Stimulated activated CD8-positive, alpha-beta memory T cell treated with anti-CD3 and anti-CD28 coated beads, Interleukin-12 subunit alpha, Interleukin-12 subunit beta, amount 100 ng/mL, for 1 hour (primary cell): Measurements from ENCODE around the gene CDK5RAP1.

ENCODE experiments used
- DNase-seq: peaks from one replicate; pipeline ENCODE4 v3.0.0-alpha.2; 2020; ENCODE audit warnings: low read depth

The CDK5RAP1 gene

DNA sequence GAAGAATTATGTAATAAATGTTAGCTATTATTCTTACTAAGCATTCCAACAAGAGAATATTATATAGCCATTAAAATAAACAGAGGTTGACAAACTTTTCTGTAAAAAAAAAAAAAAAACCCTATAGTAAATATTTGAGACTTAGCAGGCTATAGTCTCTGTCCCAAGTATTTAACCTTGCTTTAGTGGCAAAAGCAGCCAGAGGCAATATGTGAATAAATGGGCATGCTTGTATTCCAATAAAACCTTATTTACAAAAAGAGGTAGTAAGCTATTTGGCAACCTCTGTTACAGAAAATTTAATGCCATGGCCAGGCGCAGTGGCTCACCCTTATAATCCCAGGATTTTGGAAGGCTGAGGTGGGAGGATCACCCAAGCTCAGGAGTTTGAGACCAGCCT, 14.6 kb downstream of the CDK5RAP1 start:
- DNase-seq: no peak

DNA sequence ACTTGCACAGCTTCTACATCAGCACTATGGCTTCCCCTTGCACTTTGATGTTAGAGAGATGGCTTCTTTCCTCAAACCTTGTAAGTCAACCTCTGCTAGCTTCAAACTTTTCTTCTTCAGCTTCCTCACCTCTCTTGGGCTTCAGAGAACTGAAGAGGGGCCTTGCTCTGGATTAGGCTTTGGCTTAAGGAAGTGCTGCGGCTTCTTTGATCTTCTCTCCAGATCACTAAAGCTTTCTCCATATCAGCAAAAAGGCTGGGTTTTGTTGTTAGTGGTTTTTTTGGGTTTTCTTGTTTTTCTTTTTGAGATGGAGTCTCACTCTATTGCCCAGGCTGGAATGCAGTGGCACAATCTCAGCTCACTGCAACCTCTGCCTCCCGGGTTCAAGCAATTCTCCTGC, 24.0 kb downstream of the CDK5RAP1 start:
- DNase-seq: no peak

DNA sequence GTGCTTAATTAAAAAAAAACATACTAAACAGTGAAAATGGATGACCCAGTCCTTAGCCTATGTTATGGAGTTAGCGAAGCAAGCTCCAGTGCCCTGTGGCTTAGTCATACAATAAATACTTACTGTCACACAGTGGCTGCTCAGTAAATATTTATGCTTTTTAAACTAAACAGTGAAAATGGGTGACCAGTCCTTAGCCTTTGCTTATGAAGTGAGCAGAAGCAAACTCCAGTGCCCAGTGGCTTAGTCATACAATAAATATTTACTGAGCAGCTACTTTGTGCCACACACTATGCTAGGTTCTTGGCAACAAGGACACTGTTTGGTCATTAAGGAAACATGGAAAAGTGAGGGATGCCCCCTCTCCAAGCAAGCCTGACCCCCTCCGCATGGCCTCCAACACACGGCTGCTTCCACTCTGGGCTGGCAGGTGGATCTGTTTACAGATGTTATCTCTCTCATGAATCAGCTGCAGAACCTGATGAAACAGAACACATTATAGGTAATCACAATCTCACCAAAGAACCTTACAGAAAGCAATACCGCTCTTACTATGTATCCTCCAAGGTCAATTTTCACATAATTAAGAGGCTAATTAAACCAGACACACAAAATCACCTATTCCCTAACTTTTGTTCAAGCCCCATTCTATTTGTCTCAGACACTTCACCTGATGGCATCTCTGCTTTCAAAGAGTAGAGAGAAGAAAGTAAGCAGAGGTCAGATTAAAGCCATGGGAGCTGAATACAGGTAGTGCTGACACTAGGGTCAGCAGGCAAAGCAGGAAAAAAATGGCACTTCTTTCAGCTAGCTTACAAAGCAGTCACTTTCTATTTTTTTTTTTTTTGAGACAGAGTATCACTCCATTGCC, 27.3 kb downstream of the CDK5RAP1 start:
- DNase-seq: no peak

DNA sequence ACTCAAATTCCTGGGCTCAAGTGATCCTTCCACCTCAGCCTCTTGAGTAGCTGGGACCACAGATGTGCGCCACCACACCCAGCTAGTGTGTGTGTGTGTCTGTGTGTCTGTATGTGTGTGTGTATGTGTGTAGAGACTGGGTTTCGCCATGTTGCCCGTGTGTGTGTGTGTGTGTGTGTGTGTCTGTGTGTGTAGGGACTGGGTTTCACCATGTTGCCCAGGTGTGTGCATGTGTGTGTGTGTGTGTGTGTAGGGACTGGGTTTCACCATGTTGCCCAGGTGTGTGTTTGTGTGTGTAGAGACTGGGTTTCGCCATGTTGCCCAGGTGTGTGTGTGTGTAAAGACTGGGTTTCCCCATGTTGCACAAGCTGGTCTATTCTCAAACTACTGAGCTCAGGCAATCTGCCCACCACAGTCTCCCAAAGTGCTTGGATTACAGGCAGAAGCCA, 28.3 kb downstream of the CDK5RAP1 start:
- no peak for DNase-seq

DNA sequence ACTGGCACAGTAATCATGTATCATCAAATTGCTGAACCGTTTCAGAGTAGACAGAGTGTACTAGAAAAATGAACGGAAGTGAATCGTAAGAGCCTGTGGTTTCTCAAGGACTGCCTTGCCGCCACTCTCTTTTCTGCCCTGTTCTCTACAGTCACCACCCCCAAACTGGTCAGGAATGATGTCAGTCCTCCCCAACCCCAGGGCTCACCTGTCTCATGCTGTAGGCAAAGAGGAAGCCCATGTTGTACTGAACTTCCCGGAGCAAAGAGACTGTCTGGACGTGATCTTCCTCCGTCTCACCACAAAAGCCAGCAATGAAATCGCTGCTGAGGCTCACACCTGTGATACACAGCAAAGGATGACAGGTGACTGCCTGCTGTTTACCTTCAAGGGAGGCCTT, 31.0 kb downstream of the CDK5RAP1 start:
- peak; percentile 18 for DNase-seq

DNA sequence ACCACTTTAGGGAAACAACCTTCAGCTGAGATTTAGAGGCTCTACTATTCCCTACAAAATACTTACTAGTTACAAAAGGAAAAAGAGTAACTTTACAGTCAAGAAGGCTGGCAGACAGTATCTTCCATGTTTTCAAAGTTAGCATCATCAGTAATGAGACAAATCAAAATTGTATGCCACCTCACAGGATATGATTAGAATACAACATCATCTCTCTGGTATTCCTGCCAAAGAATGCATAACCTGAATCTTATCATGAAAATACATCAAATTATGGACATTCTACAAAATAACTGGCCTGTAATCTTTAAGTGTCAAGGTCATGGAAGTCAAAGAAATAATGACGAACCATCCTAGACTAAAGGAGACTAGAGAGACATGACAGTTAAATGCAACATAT, 38.4 kb downstream of the CDK5RAP1 start:
- DNase-seq: no peak

DNA sequence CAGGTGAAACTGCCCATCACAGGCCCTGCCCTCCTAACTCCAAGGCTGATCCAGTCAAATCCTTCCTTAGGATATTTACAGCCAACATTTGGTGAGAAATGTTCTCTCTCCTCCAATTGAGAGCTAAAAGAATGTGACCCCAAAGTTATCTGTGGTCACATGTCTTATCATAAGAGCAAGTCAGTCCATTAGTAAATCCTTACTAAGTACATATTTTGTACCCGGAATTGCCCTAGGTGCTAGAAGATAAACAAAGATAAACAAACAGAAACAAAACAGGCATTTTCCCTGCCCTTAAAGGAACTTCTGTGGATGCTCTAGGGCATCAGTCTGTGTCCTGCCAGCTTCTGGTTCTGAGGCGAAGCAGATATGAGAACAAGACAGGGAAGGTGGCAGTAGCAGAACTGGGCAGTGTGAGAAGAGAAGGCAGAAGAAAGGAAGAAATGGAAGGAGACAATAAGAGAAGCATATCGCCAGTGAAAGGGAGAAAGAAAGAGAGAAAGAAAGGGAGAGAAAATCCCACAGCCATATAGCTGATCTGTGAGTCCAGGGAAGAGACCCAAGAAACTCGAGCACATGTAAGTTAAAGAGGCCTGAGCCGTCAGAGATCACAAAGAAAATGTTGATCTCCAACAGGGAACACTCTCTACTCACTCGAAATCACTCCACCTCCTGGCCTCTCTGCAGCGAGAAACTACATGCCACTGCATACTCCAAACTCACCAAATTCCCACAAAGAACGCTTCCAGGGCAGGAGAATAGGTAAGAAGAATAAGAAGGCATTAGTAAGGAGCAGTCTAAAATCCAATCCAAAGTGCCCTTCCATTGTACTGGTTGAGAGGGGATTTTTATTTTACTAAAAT, 41.7 kb downstream of the CDK5RAP1 start:
- no peak for DNase-seq

DNA sequence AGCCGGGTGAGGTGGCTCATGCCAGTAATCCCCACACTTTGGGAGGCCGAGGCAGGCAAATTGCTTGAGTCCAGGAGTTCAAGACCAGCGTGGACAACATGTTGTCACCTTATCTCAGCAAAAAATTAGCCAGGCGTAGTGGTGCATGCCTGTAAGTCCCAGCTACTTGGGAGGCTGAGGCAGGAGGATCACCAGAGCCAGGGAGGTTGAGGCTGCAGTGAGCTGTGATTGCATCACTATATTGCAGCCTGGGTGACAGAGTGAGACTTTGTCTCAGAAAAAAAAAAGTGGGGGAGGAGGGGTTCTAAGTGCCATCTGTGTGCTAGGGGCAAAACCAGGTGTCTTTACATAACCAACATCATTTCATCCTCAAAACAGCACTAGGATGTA, 48.3 kb downstream of the CDK5RAP1 start:
- no peak for DNase-seq

DNA sequence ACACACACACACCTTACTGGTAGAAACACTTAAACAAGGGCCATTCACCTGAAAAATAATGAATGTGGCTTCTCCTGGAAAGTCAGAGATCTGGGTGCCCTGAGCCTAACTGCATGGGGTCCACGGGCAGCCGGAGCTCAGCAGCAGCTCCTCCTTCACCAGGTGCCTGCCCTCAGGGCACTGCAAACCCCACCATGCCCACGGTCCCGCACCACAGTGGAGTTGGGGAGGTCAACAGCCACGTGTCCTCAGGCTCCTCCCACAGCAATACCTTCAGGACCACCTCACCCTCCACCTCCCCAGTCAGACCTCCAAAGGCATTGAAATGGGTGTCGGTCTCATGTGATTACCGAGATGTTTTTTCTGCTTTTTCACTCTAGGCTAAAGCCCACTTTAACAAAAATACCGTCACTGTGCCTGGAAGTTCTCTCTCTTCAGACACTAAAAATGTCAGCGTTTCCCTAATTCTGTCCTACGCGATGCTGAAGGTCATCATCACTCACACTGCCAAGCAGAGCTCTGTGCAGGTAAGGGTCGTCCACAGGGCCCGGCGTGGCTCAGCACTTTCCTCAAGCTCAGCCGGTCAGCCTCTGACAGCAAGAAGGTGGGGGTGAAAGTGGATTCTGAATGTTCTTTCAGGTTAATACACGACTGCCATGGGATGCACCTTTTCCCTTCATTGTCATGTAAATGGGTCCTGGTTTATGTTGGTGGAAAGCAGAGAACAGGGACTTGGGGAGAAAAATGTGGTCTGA, 48.9 kb downstream of the CDK5RAP1 start:
- DNase-seq: no peak

DNA sequence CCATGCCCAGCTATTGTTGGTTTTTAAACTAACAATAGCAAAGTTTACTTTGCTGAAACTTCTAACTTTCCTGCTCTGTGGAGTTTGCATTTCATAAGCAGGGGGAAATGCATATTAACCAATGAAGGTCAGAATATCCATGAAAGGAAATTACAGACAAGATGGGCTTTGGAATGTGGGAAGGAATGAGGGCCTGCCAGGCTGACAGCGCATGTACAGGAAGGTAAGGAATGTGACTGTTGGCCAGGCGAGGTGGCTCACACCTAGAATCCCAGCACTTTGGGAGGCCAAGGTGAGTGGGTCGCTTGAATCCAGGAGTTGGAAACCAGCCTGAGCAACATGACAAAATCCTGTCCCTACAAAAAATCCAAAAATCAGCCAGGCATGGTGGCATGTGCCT, 49.6 kb downstream of the CDK5RAP1 start:
- DNase-seq: no peak

DNA sequence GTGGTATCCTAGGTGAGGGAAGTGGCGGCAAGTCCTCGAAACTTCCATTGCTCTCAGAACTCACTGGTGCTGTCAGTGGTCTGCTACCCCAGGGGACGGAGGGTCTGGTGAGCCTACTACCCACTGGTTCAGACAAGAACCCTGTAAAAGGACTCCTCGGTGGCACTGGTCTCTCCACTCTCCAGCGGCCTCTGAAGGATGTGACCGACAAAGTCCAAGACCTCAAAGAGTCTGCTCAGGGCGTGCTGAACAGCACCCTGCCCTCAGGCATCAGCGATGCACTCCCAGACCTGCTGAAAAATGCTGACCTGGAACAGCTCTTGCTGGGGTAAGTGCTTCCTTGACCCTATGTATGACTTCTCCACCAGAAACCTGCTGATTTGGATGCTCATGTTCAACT, 51.8 kb downstream of the CDK5RAP1 start:
- no peak for DNase-seq

DNA sequence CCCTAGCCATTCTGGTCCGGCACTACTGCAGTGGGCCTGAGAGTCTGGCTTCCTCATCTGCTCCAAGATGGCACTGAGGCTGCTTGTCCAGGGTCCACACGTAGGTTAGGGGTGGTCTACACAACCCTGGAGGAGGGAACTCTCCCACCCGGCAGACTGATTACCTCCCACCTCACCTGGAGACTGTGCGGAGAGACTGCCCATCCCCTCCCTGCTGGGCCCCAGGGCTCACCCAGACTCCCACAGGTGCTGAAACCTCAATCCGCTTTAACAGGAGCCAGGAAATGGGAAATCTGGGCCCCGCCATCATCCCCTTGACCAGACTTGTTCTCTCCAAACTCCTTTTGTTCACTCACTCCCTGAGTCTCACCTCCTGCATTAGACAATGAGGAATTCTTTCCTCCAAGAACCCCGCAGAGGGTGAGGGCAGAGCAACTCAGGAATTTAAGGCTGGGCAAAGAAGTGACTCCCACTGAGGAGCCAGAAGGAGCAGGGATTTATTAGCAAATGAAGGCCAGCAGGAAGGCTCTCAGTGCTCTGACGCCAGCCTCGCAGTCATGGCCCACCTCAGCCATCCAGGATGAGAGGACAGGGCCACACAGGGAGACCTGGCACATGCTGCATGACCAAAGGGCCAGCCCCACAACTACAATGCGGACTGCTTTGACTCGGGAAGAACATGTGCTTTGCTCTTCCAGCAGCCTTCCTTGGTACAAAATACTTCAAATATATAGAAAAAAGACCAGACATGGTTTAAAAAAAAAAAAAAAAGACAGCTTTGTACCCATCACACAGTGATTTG, 53.0 kb downstream of the CDK5RAP1 start:
- no peak for DNase-seq

DNA sequence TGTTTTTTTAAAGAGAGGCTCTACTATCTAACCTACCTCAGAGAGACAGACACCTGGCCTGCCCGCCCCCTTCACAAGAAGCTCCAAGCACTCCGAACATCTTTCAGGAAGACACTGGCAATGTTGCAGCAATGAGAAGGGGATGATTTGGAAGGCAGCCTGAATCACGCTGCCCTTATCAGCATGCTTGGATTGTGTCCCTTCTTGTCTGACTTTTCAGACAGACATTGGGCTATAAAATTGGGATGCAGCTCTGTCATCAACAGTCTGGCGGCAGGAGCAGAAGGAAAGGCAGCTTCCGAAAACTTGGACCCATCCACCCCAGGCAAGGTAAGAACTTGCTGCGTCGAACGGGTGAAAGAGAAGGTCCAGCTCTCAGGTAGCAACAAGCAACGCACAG, 56.0 kb downstream of the CDK5RAP1 start:
- no peak for DNase-seq

DNA sequence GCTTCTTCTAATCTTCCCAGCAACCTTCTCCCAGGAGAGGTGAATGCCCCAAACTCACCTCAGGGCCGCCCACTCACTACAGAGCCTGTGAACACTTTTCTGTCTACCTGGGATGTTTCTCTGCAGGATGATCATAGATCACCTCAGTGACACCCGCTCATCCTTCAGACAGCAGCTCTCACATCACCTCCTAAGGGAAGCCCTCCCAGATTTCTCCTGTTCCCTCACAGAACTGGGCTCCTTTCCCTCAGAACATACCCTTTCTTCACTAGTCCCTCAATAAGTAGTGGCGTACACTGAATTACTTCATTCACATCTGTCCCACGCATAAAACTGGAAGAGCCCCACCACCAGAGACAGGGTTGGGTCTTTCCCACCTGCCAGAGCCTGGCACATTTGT, 57.8 kb downstream of the CDK5RAP1 start:
- no peak for DNase-seq

DNA sequence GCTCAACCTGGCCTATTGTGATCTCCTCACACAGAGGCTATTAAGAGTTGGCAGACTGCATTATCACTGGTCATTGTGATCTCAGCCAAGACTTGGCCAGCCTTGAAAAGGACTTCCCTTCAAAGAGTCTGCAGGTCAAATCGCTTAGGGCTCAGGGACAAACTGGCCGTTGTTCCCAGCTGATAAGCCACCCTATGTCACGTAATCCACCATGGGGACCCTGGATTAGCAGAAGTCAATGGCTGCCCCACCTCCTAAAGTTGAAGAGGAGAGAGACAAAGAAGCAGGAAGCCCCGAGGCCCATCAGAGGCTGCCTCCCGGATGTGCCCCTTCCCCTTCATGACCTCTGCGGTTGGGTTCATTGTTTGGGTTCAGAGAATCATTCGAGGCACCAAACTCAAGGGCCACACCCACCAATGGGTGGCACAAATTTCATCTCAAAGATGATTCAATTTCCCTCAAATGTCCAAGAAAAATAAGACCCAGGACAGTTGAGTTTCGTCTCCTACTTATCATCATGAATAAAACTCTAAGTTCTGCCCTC, 61.7 kb downstream of the CDK5RAP1 start:
- no peak for DNase-seq

DNA sequence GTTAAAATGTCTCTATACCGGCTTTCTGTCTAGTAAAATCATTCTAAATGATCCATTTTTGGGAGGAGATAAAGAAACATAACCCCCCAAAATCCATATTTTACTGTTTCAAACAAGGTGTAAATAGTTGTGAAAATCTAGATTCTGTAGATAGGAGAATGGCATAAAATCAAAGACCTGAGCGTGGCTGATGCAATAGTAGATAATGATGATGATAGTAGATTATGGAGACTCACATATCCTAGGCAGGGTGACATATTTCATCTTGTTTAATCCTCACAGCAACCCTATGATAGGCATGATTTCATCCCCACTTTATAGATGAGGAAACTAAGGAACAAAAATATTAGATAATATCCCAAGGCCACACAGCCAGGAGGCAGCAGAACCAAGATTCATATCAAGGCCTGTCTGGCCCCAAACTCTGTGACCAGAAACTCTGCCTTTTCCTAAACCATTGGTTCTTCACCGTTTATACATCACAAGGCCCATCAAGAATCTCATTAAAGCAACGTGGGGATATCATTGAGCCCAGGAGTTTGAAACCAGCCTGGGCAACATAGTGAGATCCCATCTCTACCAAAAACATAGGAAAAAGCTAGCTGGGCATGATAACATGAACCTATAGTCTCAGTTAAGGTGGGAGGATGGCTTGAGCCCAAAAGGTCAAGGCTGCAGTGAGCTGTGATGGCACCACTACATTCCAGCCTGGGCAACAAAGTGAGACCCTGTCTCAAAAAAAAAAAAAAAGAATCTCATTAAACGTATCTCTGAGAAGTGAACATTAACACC, 62.7 kb downstream of the CDK5RAP1 start:
- DNase-seq: no peak

DNA sequence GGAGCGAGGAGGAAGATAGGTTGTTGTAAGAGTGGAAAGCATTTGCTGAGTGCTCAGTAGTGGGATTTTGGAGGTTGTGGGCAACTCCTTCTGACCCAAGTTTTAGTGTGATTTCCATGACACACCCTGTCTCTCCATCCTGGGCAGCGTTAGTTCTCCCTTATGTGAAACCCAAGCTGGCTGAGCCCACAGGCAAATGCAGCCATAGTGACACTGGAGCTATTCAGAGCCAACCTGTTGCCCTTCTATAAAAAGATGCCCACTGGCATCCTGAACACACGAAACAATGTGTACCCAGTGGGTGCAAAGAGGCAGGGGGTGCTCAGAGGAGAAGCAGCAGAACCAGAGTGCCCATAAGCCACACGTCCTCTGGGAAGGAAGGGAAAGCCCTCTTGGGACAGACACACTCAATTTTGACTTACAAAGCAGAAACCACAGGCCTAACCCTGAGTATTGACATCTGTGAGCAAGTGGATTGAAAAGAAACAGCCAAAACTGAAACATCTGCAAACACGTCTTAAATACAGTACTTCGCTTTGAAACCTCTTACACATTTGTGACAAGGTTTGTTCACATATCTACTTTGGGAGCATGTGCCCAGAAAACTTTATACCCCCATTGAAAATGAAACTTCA, 63.7 kb downstream of the CDK5RAP1 start:
- DNase-seq: no peak

DNA sequence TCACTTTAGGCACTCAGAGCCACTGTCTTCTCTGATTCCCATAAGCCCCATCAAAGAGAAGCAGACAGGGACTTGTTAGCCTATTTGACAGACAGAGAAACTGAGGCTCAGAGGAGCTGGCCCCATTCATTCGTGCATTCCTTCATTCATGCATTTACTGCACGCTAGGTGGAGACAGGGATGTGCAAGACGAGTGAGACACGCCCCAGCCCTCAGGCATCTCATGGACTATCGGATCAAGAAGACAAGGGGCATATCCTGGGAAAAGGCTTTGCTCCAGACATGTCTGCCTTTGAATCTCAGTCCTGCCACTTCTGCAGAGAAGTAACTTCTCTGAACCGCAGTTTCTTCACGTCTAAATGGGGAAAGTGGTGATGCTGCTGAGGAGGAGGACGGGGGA, 64.2 kb downstream of the CDK5RAP1 start:
- no peak for DNase-seq

DNA sequence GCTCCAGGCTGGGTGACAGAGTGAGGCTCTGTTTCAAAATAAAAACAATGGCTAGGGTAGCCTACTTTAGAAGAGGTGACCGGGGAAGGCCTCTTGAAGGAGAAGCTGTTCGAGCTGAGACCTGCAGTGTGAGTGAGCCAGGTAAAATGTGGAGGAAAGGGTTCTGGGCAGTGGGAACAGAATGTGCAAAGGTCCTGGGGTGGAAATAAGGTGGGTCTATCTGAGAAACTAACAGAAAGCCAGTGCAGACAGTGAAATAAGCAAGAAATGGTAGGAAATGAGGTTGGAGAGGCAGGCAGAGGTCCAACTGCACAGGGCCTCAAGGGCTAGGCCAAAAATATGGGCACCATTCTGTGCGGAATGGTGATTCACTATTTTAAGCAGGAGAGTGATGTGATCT, 64.9 kb downstream of the CDK5RAP1 start:
- DNase-seq: no peak

DNA sequence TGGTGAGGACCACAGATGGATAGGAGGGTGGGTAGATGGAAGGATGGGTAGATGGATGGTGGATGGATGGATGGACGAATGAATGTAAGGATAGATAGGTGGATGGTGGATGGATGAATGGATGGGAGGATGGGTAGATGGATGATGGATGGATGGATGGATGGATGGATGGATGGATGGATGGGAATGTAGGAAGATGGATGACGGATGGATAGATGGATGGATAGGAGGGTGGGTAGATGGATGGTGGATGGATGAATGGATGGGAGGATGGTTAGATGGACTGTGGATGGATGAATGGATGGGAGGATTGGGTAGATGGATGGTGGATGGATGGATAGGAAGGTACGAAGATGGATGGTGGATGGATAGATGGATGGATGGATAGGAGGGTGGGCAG, 67.2 kb downstream of the CDK5RAP1 start:
- DNase-seq: no peak
